Measurements from ENCODE around the gene ARHGAP15.

GRCh38 chr2:143460382-143460781, 331.2 kb downstream of the ARHGAP15 start:
- no peak for TF ChIP-seq POLR2A (IDR thresholded peaks at IDR 0.05)
- TF ChIP-seq, protein P1, sequence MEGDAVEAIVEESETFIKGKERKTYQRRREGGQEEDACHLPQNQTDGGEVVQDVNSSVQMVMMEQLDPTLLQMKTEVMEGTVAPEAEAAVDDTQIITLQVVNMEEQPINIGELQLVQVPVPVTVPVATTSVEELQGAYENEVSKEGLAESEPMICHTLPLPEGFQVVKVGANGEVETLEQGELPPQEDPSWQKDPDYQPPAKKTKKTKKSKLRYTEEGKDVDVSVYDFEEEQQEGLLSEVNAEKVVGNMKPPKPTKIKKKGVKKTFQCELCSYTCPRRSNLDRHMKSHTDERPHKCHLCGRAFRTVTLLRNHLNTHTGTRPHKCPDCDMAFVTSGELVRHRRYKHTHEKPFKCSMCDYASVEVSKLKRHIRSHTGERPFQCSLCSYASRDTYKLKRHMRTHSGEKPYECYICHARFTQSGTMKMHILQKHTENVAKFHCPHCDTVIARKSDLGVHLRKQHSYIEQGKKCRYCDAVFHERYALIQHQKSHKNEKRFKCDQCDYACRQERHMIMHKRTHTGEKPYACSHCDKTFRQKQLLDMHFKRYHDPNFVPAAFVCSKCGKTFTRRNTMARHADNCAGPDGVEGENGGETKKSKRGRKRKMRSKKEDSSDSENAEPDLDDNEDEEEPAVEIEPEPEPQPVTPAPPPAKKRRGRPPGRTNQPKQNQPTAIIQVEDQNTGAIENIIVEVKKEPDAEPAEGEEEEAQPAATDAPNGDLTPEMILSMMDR (IDR thresholded peaks at IDR 0.05): no peak

Data from esophagus squamous epithelium (tissue), 4 donors.